HG03521 (cell line): ENCODE data around the gene IYD.
A peak's percentile ranks its signal among the peaks of the same experiment; 100 is the strongest.

Source experiments
- ATAC-seq: cut with Tn5 transposase; IDR thresholded peaks from one replicate; pipeline ENCODE4 v1.9.1; 2021; ENCODE audit warnings: mild to moderate bottlenecking, moderate library complexity; ENCODE audit not compliant: unreplicated experiment

Gene IYD

DNA sequence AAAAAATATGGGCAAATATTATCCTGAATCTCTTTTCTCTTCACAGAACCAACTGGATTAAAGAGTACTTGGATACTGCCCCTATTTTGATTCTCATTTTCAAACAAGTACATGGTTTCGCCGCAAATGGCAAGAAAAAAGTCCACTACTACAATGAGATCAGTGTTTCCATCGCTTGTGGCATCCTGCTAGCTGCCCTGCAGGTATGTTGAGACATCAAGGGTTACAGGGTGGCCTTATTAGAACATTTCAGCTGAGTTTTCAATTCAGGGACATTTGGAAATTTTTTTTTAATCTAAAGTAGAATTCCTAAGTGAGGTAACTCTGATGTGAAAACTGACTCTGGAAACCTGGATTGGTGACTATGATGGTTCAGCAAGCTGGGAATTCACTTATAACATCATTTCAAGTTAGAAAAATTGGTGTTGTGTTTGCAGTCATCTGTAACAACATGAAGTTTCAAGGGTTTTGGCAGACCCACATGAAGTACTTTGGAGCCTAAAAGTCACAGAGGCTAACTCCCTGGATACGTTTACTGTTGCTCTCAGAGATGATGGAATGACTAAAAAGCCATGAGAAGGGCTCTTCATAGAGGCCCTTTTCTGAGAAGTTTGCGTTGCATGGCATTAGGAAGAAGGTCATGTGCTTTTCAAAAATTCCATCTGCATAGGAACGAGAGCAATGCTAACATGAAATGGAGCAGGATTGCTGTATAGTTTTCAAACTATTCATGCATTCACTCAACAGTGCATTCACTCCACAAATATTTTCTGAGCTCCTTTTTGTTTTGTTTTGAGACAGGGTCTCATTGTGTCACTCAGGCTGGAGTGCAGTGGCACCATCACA, 25.5 kb downstream of the IYD start:
- no peak for ATAC-seq

DNA sequence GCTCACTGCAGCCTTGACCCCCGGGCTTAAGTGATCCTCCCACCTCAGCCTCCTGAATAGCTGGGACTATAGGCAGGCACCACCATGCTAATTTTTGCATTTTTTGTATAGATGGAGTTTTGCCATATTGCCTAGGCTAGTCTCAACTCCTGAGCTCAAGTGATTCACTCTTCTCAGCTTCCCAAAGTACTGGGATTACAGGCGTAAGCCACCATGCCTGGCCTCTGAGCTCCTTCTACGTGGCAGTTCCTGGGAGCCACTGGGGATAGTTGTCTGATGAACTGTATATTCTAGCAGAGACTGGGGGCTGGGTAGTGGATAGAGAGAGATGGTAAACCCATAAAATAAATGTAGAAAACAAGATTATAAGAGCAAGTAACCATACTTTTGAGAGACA, 26.1 kb downstream of the IYD start:
- no peak for ATAC-seq

DNA sequence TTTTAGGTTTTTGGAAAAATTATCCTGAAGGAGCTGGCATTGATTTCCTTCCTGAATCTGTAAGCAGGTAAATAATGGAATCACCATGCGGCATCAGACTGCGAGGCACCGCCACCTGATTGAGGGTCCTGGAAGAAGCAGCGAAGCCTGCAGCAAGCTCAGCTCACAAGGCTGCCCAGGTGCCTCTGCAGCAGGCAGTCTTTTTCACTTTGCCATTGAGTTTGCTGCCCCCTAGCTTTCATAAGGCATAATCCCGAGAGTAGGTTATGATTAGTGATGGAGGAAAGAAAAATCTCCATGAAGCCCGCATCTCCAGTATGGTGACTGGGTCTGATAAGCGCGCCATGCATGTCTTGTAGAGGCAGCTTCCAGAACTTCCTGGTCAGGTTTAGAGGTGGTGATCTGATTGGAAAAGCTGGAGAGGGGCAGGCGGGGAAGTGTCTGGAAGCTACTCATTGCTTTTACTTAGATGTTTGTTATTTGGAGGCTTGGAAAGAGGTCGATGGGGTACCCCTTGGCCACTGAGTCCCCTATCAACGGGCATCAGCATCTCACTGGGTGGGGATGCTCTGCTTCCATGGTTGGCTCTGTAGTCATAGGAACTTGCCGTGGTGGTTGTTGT, 26.7 kb downstream of the IYD start:
- ATAC-seq: no peak

DNA sequence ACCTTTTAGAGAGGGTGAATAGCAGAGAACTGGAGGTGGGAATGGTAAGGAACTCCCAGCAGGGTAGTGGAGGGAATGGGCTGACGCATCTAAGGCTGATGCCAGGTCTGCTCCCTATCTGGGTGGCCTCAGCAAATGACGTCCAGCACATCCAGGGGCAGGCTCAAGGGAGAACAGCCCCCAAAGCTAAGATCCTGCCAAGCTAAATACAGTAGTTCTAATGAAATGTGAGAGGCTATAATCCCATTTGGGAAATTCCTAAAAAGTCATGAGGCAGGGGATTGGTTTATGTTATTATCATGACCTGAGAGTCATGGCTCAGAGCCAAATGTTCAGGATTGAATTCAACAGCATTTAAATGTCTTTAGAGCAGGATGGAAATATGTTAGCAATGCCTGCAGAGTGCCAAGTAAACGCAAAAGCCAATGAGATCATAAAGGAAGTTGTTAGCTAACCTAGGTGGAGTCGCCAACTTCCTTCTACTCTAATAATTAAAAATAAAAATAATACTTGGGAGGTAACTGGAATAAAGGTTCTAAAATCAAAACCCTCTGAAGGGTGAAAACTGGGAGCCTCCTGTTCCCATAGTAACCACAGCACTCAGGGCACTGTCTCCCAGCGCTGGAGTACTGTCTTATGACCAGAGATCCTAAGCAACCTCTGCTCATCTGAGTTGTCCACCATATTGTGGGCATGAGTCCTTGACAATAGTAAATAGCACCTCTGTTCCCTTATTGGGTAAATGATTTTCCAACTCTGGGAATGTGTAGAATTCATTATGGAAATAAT, 34.8 kb downstream of the IYD start:
- ATAC-seq: no peak

DNA sequence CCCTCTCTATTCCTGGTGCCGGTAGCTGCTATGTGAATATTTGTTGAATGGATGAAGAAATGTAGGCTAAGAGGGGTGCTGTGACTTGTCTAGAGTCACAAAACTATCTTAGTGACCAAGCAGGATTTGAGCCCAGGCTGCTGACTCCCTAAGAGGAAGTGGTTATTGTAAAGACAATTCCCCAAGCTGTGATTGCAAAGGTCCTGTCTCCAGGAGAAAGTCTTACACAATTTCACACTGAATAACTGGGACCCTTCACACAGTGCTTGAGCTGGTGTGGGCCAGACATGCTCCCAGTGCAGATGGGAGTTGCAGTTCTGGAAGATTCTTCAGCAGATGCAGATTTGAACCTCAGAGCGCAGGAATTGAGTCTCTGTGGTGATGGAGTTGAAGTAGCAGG, 38.1 kb downstream of the IYD start:
- no peak for ATAC-seq

DNA sequence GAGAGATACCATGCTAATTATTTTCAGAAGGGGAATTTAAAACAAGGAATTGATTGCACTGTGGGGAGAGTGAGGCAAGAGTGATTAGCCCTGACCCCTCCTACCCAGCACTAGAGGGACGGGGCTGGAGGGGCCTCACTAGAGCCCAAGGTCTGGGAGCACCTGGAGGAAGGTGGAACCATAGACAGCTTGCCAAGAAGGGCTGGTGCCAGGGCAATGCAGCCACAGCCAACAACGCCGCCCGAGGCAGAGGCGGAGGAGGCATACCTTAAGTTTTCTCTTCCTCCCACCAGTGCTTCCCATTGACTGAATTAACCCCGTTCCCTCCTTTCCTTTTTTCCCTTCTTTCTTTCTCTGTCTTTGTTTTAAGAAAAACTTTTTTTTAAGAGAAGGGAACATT, 40.0 kb downstream of the IYD start:
- no peak for ATAC-seq

DNA sequence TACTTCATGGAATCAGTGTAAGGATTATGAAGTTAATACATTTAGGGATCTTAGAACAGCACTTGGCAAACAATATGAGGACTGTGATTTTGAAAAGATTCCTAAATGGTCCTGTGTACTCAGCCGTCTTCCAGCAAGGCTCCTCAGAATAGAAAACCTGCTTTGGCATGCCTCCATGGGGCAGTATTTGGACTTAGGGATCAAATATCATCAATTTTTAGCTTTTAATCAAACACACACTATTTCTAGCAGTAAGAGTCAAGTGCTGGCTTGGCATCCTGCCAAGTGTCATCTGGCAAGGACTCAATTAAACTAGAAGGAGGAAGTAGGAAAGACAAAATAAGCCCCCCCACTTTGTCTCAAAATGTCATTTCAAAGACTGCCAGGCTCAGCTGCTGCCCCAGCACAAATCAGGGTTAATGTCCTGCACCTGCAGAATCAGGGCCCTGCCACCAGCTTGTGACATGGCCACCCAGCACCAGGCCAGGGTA, 40.8 kb downstream of the IYD start:
- ATAC-seq: no peak

DNA sequence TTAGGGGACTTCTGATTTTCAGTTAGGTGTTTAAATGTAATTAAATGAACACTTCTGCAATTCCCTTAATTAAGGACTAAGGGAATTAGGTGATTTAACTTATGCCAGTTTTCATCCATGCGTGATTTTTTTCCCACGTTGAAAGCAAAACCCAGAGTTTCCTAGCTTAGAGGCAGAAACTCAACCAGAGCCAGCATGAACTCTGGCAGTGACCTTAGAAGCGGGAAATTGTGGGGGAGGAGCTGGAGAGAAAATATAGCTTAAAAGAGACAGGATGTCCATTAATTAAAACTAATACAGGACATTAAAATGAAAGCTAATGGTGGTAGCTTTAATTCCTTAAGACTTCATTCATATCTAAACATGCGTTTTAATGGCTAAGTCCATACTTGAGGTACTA, 41.6 kb downstream of the IYD start:
- ATAC-seq: no peak

DNA sequence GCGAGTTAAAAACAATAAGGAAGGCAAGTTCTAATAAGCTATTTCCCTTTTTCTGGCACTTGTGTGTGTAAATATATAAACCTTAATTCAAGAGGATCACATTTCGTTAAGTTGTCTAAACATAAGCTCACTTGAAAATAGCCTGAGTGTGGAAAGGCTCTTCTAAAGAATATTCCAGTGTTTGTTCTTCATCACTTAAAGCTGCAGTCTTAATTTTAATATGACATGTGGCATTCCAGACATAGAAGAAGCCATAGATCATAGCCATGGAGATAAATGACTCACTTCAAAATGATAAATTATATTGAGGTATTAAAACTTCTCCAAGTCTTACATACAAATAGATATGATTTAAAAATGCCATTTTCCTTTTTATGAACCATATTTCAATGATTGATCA, 42.1 kb downstream of the IYD start:
- no peak for ATAC-seq

DNA sequence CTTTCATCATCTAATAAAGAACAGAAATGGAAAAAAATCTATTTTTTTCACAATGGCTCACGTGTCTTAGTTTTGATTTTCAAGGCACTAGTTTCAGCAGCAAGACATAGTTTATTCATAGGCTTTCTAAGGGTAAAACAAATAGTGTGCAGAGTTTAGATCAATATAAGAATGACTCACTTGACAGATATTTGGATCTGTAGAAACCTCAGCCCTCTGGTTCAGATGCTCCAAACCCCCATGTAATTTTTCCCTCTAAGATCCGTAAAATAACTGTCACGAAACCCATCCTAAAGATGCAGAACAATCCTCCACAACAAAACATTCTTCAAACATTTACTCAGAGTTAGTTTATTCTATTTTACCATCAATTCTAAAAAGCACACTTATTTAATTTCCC, 43.4 kb downstream of the IYD start:
- ATAC-seq: no peak

DNA sequence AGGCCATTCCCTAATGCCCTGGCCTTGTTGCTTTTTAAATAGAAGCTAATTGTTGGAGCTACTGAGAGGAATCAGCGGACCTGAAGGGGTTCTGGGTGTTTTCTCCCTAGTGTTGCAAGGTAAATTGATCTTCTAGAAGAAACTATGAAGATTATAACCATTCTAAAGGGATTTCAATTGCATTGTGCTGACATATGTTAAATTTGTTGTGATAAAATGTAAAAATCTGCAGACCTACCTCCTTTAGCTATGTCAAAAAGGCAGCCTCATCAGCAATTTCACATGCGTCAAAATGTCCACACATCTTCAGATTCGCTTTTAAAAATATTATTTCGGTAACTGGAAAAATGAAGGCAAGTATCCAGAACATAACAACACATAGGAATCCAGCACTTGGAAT, 44.4 kb downstream of the IYD start:
- ATAC-seq: no peak

DNA sequence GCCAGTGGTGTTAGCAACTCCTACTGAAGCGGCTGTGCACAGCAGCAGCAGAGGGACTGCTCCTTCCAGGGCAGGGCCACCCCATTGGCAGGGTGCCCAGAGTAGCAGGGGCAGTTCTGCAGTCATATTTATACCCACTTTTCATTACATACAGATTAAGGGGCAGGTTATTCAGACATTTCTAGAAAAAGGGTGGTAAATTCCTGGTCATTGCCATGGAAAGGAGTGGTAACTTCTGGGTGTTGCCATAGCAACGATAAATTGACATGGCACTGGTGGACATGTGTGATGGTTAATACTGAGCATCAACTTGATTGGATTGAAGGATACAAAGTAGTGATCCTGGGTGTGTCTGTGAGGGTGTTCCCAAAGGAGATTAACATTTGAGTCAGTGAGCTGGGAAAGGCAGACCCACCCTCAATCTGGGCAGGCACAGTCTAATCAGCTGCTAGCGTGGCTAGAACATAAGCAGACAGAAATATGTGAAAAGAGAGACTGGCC, 45.0 kb downstream of the IYD start:
- ATAC-seq: no peak

DNA sequence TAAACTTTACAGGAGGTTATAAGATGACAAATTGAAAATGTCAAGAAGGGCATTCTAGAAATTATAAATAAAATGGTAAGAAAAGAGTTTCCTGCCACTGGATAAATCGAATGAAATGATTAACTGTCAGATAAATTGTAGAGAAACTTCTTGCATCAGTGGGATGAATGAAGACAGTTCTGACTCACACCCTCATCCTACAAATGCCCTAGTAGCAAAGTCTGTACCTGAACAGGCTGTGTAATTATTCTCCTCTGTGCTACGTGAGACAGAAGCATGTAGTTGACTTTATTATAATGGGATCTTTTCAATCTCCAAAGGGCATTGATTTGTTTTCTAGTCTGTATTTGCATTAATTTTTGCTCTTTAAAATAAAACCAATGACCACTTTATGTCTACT, 47.3 kb downstream of the IYD start:
- no peak for ATAC-seq

DNA sequence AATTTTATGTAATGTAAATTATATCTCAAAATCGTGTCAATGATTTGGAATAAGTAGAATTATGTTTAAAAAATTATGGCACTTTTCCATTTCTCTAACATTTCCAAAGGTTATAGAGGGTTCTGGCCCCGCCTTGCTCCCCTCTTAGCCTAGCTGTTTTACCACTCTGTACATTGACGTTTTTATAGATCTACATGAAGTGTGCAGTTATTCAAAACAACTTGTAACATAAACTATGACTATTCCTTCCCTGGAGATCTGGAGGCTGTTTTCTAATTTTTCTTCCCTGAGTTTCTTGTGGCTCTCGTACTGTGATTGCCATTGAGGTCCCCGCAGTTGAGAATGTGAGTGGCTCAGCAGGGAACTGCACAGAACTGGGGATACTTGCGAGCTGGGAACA, 48.4 kb downstream of the IYD start:
- ATAC-seq: no peak

DNA sequence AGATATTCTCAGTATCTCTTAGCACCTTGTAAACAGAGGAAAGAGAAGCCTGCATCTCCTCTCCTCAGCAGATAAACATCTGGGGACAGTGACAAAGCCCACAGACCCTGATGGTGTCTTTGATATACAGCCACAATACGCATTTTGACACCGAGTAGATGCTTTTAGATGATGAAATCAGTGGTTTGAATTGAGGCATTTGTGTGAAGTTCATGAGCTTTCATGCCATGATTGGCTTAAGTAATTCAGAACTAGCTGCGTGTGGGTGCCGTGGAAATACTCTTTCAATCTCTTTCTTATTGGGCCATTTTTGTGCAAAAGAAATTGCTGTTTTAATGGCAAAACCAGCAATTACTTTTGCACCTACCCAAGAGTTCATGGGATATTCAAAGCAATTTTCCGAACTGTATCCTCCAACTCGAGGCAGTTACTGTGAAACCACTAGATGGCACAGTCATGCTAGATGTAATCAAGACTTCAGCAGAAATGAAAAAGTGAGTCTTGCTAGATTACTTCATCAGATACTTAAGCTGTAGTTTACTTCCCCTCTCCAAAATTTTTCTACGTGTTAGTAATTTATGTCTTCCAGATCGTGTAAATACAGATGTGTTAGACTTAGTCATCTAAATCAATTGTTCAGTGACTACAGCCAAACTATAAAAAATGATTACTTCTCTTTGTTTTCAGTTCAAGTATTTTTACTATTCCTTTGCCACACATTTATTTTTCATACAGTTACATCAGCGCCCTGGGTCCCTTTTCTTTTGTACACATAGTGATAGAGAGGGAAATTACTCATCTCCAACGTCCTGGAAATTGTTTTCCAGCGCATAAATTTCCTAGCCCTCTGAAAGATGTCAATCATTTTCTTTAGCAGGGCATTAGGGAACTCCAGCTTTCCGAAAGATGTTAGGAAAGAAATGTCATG, 49.4 kb downstream of the IYD start:
- peak; percentile 81 for ATAC-seq

DNA sequence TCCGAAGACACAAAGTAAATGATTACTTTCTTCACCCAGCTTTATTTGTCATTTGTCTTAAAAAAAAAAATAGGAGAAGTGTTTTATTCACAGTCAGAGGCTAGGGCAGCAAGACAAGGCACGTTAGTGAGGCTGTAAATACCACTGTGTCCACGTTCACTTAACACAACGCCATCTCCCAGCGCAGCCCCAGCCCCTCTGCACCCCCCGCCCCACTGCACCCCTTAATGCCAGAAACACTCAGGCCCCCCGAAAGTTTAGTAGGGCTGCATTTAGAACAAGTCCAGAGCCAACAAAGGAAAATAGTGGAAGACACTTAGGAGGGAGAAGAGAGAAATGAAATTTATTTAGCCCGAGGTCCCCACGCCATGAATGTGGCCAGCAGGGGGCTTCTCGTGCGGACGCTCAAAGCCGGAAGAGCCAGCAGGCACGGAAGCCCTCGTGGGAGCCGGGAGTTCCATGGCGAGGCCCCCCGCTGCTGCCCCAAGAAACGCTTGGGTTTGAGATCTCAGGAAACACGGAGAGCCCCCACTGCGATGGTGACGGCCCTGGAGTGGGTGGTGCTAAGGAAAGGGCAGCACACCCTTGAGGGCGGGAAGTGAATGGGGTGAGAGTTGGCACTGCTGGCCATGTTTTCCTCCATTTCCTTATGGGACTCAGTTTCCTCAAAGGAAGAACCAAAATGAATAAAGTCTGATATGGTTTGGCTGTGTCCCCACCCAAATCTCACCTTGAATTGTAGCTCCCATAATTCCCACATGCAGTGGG, 50.2 kb downstream of the IYD start:
- ATAC-seq: no peak

DNA sequence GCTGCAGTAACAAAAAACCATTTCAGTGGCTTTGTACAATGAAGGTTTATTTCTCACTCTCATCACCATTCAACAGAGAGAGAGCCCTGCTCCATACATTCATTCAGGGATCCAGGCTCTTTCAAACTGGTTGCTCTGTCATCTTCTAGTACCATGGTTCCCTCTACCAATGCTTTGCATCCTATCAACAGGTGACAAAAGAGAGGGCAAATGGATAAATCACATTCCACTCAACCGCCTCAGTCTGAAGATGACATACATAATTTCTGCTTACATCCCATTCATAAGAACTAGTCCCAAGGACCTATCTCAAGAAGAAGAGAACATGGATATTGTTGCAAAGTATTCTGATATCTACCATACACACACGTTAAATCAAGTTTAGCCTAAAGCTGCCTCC, 51.6 kb downstream of the IYD start:
- ATAC-seq: no peak

DNA sequence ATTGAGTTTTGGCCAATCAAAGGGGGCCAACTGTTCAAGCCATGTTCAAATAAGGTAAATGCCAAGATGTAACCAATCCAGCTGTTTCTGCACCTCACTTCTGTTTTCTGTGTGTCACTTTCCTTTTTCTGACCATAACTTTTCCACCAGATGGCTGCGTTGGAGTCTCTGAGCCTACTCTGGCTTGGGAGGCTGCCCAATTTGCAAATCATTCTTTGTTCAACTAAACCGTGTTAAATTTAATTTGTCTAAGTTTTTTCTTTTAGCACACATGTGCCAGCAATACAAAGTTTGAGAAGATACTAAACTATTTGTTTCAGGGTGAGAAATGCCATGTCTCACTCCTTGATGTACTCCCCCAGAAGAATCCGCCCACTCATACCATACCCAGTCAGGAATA, 52.1 kb downstream of the IYD start:
- no peak for ATAC-seq

DNA sequence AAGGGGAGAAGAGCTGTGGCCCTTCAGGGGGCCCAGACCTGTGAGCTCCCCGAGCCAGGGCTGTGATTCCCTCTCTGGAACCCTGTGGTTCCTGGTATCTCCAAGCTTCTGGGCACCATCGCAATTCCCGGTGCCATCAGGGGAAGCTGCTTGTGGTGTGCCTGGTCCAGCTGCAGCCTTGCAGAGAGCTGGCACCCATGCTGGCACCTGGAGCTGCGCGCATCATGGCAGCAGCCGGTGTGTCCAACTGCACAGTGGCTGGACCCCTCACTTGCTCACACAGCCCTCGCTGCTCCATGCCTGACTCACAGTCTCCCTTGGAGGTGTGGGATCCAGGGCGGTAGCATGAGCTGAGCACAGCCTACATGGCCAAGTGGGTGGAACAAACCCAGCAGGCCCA, 56.7 kb downstream of the IYD start:
- ATAC-seq: no peak

DNA sequence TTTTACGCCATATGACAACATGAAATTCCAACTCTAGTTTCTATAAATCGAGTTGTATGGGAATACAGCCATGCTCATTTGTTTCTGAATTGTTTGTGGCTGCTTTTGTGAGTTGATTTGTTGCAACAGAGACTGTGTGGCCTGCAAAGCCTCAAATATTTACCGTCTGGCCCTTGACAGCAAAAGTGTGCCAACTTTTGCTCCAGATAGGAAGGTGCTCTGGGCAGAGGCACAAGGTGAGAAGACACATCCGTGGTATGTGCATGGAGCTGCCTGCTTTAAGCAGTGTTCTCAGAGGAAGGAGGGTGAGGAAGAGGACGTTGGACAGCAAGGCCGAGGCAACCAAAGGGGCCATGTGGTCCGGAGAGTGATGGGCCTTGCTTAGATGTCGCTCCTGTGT, 57.4 kb downstream of the IYD start:
- no peak for ATAC-seq
